ENCODE measurements around the gene PACSIN2. TPM values are rescaled to one million over a fixed set of nuclear protein-coding genes. Genes with fewer than 3 reads are reported as not detected.
A peak's percentile ranks its signal among the peaks of the same experiment; 100 is the strongest.
"Not testable (repeated sequence)": the region's sequence is repeated elsewhere in the genome, so short reads cannot be mapped to it uniquely, and the experiment has no call there.

Gene PACSIN2
- total RNA-seq, 4 donors from 2014 or later = 25.8 to 46.0 (median 27.8) TPM

GRCh38 chr22:43000441-43001175 is 14.3 kb downstream of the PACSIN2 start:
- Histone ChIP-seq H3K36me3 (no peaks in the 10 kb centered on the region), H3K27ac (peak overlapping the region; percentile 5 to 54 (median 51)), H3K4me1 (peaks cover 35 to 96% (median 67%) of the 10 kb centered on the region in 3 donors), H3K9me3 (no peaks in the 10 kb centered on the region), H3K27me3 (no peaks in the 10 kb centered on the region), H3K4me3 (no peak overlapping the region)
- DNase-seq = no peak
- WGBS, 2 donors = 45 to 54% methylated on average over 4 to 7 of the region's 8 CpGs
- TF ChIP-seq CTCF (IDR thresholded peaks at IDR 0.05) (no peak), POLR2A (IDR thresholded peaks at IDR 0.05) (no peak)
- intact Hi-C loops (cut with DNase I) = no loop called here

- no peaks in the 10 kb centered on the region for H3K27me3 ChIP-seq
- no peak overlapping the region for H3K4me3 ChIP-seq
- TF ChIP-seq POLR2A (IDR thresholded peaks at IDR 0.05) = no peak
- TF ChIP-seq CTCF (IDR thresholded peaks at IDR 0.05) = no peak
- peaks cover 63 to 96% (median 79%) of the 10 kb centered on the region in 3 donors for H3K4me1 ChIP-seq
- no peaks in the 10 kb centered on the region for H3K36me3 ChIP-seq
- peak overlapping the region in 3 of 4 donors; percentile 15 to 93 (median 92) for H3K27ac ChIP-seq
- DNase-seq = no peak
- no peaks in the 10 kb centered on the region for H3K9me3 ChIP-seq
- 52 to 56% methylated on average over 6 of the region's 6 CpGs for WGBS, 2 donors
- intact Hi-C loops (cut with DNase I) = no loop called here
These were observed 17.3 kb downstream of the PACSIN2 start for GRCh38 chr22:42997582-42998090.

GRCh38 chr22:42996646-42997365 is 18.1 kb downstream of the PACSIN2 start:
- no peak for DNase-seq
- WGBS, 2 donors = 41 to 55% methylated on average over 10 of the region's 10 CpGs
- peaks cover 59 to 92% (median 73%) of the 10 kb centered on the region in 3 donors for H3K4me1 ChIP-seq
- H3K9me3 ChIP-seq = no peaks in the 10 kb centered on the region
- no peaks in the 10 kb centered on the region for H3K27me3 ChIP-seq
- intact Hi-C loops (cut with DNase I) = no loop called here
- H3K27ac ChIP-seq = peak overlapping the region; percentile 90 to 94 (median 92)
- TF ChIP-seq CTCF (IDR thresholded peaks at IDR 0.05) (no peak), POLR2A (IDR thresholded peaks at IDR 0.05) (no peak)
- no peaks in the 10 kb centered on the region for H3K36me3 ChIP-seq
- H3K4me3 ChIP-seq = no peak overlapping the region

GRCh38 chr22:42995654-42996053 is 19.3 kb downstream of the PACSIN2 start:
- H3K27me3 ChIP-seq; H3K4me3 ChIP-seq; H3K9me3 ChIP-seq; intact Hi-C loops (cut with DNase I); H3K36me3 ChIP-seq; DNase-seq: not testable (repeated sequence)
- WGBS, 2 donors = 58 to 61% methylated on average over 4 to 7 of the region's 7 CpGs
- H3K27ac ChIP-seq = peak overlapping the region; percentile 90 to 94 (median 92)
- peaks cover 57 to 92% (median 69%) of the 10 kb centered on the region in 3 donors for H3K4me1 ChIP-seq

- 17 to 20% methylated on average over 5 to 7 of the region's 9 CpGs for WGBS, 2 donors
- H3K36me3 ChIP-seq = no peaks in the 10 kb centered on the region
- intact Hi-C loops (cut with DNase I) = no loop called here
- peak overlapping the region in 3 of 4 donors; percentile 29 to 61 (median 34) for H3K4me3 ChIP-seq
- DNase-seq = no peak
- H3K9me3 ChIP-seq = no peaks in the 10 kb centered on the region
- H3K4me1 ChIP-seq = peaks cover 59 to 92% (median 72%) of the 10 kb centered on the region in 3 donors
- H3K27me3 ChIP-seq = no peaks in the 10 kb centered on the region
- H3K27ac ChIP-seq = peak overlapping the region; percentile 90 to 94 (median 92)
- TF ChIP-seq CTCF (IDR thresholded peaks at IDR 0.05) (no peak), POLR2A (IDR thresholded peaks at IDR 0.05) (peak in 2 of 4 donors; percentile 58 to 65)
These were observed 19.9 kb downstream of the PACSIN2 start for GRCh38 chr22:42994917-42995562.

Measured in esophagus squamous epithelium (tissue), 5 donors.